GM19463 (cell line): ENCODE measurements around the gene PWWP2B.

Experiments used
- ATAC-seq: cut with Tn5 transposase; IDR thresholded peaks from one replicate; pipeline ENCODE4 v1.9.1; 2021; ENCODE audit warnings: mild to moderate bottlenecking, moderate library complexity; ENCODE audit not compliant: unreplicated experiment

Gene PWWP2B

DNA sequence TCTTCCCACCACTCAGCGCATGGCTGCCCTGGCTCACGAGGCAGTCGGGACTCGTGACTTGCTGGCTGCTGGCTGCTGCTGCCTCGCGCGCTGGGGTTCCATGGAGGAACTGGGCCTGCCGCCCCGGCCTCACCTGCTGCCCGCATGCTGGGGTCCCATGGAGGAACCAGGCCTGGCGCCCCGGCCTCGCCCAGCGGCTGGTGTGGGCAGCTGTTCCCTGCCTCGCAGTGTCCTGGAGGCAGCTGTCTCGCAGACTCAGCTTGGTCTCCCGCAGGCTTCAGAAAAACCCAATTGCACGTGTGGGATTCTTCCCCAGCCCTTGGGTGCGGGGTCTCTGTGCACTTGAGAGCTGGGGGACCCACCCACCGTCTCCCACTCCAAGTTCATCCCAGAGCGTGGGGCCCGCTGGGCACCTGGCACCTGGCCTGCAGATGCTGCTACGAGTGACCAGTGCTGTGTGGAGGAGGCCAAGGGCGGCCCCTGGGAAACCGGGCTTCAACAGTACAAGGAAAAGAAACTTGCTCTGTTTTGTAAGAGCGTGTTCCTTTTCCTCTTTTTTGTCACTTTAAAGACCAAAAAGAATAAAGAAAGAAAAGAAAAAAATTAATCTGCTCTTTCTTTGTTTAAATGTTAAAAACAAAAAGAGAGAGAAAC lies 20.4 kb downstream of the PWWP2B start:
- ATAC-seq: no peak

- ATAC-seq: no peak
These were observed 21.0 kb downstream of the PWWP2B start for GRCh38 chr10:132417957-132418441.

GRCh38 chr10:132418527-132419416 lies 21.8 kb downstream of the PWWP2B start:
- no peak for ATAC-seq

DNA sequence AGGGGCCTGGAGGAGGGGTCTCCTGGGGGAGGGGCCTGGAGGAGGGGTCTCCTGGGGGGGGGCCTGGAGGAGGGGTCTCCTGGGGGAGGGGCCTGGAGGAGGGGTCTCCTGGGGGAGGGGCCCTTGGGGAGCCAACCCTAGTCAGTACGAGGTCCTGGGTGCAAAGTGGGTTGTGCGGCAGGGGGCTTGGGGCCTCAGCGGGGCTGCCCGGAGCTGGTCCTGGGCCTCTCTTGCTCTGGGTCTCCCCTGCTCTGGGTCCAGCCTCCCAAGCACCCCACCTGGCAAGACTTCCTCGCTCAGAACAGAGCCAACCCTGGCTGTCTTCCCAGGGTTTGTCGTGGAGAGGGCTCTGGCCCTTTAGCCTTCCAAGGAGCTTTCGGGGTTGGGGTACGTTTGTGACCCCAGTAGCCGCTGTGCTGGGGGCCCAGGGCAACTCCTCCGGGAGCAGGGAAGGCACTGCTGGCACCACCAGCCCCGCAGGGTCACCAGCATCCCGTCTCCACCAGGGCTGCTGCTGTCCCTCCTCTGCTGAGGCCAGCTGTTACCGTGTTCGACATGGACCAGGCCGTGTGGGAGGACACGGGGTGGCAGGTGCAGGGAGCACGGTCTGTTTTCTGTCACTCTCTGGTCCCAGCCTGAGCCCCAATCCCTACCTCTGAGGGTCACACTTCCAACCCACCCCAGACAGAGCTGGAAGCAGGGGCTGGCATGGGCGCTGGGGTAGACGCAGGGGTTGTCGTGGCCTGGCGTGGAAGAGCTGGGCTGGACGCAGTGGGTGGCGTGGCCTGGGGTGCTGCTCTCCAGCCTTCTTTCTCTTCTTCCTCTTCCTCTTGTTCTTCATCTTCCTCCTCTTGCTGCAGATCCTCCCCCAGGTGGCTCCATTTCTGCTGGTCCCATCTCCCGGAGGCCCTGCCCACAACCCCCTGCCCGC lies 22.8 kb downstream of the PWWP2B start:
- no peak for ATAC-seq

GRCh38 chr10:132420469-132420980 lies 23.5 kb downstream of the PWWP2B start:
- no peak for ATAC-seq

- peak; percentile 56 for ATAC-seq
These were observed 24.2 kb downstream of the PWWP2B start for GRCh38 chr10:132420981-132421846.

DNA sequence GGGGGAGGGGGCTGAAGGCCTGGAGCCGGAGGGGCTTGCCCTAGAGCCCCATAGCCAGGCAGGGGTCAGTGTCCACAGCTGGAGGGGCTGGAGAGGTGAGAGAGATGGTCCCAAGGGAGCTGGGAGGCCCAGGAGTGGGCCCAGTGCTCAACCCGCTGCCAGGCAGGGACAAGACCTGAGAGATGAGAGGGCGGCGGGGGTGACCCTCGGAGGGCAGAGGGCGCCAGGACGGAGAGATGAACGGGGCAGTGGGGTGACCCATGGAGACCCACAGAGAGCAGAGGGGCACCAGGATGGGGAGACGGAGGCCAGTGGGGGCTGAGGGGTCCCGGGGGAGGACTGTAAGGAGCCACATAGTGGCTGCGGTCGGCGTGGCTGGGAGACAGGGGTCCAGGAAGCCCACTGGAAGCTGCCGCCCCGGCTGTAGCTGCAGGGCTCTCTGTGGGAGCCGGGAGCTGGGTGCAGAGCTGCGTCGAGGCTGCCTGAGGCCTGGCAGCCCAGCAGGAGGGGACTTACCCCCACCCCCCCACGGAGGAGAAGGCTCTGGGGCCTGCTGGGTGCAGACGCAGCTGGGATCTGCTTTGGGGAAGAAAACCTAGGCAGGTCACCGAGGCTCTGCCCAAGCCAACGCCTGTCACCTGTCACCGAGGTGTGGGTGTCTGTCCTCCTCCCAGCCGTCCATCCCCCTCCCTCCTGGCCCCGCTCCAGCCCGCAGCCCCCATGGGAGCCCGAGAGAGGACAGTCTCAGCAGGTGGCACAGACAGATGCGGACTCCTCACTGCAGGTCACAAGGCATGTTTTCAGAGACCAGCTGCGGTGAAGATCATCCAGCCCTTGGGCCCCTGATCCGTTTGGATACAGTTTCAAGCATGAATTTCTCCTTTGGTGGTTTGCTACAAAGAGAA lies 25.1 kb downstream of the PWWP2B start:
- ATAC-seq: peak; percentile 56

- peak; percentile 24 for ATAC-seq
These were observed 26.2 kb downstream of the PWWP2B start for GRCh38 chr10:132422903-132423825.

DNA sequence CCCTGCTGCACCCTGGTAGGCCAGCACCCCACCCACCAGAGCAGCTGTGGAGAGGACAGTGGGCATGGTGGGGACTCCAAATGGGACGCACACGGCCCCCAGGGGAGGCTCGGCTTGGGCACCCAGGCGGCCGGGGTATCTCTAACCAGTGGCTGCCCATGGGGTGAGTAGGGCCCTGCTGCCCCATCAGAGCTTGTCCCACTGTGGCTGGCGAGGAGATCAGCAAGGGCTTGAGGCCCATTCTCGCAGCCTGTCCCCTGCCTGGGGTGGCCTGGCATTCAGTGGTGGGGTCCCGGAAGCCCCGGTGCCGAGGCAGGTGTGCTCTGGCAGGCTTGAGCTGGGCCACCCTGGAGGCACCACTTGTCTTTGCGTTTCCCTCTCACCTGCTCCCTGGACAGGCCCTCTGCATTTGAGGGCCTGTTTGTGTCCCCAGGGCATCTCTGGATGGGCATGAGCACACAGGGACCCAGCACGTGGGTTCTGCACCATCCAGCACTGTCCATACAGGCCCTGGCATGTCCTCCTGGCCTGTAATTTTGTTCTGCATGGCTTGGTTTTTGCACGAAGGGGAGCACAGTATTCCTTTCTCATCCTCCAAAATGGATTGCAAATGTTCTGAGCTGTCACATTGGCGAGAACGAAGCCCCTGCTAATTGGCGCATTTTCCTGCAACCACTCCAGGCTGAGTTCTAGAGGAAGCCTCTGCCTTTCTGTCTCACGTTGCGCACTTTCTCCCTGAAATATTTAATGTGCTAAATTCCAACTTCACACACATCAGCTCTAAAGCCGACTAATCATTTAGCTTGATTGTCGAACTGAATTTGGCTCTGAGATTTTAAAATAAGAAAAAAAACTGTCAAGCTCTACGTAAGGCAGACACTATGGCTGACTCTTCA lies 27.2 kb downstream of the PWWP2B start:
- no peak for ATAC-seq

DNA sequence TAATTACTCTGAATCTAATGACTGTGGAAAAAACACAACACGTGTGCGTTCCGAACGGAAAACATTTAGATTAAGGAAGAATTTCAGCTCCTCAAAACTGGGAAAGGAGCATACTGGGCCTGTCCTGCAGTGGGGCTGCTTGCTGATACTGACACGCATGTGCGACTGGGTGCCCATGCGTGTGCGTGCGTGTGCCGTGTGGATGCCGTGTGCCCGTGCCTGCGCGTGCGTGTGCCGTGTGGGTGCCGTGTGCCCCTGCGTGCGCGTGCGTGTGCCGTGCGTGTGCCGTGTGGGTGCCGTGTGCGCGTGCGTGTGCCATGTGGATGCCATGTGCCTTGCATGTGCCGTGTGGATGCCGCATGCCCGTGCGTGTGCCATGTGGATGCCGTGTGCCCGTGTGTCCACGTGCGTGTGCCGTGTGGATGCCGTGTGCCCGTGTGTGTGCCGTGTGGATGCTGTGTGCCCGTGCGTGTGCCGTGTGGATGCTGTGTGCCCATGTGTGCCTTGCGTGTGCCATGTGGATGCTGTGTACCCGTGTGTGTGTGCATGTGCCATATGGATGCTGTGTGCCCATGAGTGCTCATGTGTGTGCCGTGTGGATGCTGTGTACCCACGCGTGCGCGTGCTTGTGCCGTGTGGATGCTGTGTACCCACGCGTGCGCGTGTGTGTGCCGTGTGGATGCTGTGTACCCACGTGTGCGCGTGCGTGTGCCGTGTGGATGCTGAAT lies 28.2 kb downstream of the PWWP2B start:
- ATAC-seq: no peak

DNA sequence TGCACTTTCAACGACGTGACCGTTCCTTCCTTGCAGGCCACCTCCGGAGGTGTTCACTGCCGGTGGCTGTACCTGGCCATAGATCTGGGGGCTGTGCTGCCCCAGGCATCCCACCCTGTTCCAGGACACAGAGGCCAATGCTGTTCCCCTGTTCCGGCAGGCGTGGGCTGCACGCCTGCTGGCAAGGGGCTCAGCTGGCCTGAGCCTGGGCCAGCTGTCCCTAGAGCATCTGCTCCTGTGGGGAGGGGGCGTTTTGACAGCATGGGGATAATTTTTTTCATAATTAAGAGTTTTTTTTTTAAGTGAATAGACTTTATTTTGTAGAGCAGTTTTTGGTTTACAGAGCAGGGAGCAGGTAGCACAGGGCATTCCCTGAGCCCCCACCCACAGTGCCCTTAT lies 28.8 kb downstream of the PWWP2B start:
- no peak for ATAC-seq

- ATAC-seq: no peak
These were observed 30.2 kb downstream of the PWWP2B start for GRCh38 chr10:132427006-132427771.

DNA sequence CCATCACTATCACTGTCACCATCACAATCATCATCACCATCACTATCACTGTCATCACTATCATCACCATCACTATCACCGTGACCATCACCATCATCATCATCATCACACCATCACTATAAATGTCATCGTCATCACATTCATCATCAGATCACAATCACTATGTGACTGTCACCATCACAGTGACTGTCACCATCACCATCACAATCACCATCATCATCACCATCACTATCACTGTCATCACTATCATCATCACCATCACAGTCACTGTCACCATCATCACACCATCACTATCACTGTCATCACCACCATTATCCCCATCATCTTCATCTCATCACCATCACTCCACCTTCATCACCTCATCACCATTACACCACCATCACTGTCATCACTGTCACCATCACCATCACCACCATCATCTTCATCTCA lies 31.0 kb downstream of the PWWP2B start:
- no peak for ATAC-seq

DNA sequence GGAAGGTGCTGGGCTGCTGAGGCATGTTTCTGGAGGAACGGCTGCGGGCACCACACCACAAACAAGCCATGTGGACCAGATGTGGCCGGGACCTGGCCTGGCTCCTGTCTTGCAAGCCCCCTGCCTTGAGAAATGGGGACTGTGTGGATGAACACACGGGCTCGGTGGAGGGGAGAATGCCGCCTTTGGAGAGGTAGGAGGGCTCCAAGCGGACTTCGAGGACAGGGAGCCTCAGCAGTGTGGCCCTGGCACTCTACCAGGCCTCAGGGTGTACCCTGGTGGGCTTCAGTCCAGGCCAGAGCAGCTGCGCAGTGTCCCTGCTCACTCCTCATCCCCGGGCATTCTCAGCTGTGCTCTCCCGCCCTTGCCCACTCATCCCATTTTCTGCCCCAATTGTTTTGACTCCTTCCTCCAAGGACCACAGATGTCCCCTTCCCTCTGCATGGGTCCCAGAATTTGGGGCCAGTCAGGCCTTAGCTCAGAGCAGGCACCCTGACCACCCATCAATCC lies 31.5 kb downstream of the PWWP2B start:
- ATAC-seq: no peak
